ENCODE data around the gene TEX2.

GRCh38 chr17:64256913-64257807, 5.9 kb downstream of the TEX2 start:
- TF ChIP-seq CTCF (IDR thresholded peaks at IDR 0.05; ENCODE audit: low read depth, low read length) (no peak), EZH2phosphoT487 (IDR thresholded peaks at IDR 0.05; ENCODE audit: low read depth) (no peak)

All from OCI-LY3 (cell line).